Measurements from ENCODE around the gene MXRA8.

DNA sequence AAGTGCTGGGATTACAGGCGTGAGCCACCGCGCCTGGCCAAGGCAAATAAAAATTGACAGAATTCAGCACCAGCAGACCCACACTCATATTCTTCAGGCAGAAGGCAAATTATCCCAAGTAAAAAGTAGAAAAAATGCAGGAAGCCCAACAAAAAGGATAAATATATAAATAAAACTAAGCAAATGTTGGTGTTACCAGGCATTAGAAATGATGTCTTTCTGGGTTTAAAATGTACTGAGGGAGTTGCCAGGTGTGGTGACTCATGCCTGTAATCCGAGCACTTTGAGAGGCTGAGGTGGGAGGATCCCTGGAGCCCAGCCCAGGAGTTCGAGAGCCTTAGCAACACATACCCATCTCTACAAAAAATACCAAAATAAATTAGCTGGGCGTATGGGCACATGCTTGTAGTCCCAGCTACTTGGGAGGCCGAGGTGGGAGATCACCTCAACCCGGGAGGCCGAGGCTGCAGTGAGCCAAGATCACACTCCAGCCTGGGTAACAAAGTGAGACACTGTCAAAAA is 40.2 kb downstream of the MXRA8 start:
- TF ChIP-seq CTCF (IDR thresholded peaks at IDR 0.05; ENCODE audit: low read depth, low read length): no peak
- TF ChIP-seq MAX (IDR thresholded peaks at IDR 0.05; ENCODE audit: low read depth, low read length): no peak
